Activated B cell treated with CpG ODN at 0.5 μM for 24 hours (primary cell): ENCODE results near the gene AFF4. TPM values are rescaled to one million over a fixed set of nuclear protein-coding genes. Genes with fewer than 3 reads are reported as not detected.
"Not testable (repeated sequence)": the region's sequence is repeated elsewhere in the genome, so short reads cannot be mapped to it uniquely, and the experiment has no call there.

Experiments
- ATAC-seq: fragments of 200-7000 bp; cut with Tn5 transposase; one replicate; pipeline ENCODE4 v1.10.0; 2021; ENCODE audit warnings: low read depth, mild to moderate bottlenecking, moderate library complexity
- CTCF ChIA-PET: fragments of 350-600 bp; sonication (Branson Sonifier 250); formaldehyde crosslinking; loops from one replicate; lab custom pipeline; 2021; ENCODE audit warnings: antibody characterized with exemption; lab: Charles Lee
- POLR2A ChIA-PET: fragments of 350-600 bp; sonication (Branson Sonifier 250); formaldehyde crosslinking; loops from one replicate; lab custom pipeline; 2021; ENCODE audit warnings: antibody characterized with exemption; lab: Charles Lee
- DNase-seq: peaks from one replicate; pipeline ENCODE4 v3.0.0; 2022
- H3K27ac Mint-ChIP-seq: one replicate; pipeline ENCODE4 v1.8.0; 2020; ENCODE audit warnings: mixed read lengths
- H3K27me3 Mint-ChIP-seq: one replicate; pipeline ENCODE4 v1.8.0; 2021; ENCODE audit warnings: mixed read lengths
- H3K36me3 Mint-ChIP-seq: one replicate; pipeline ENCODE4 v1.8.0; 2021; ENCODE audit warnings: low read depth, mixed read lengths
- H3K4me1 Mint-ChIP-seq: one replicate; pipeline ENCODE4 v1.8.0; 2021; ENCODE audit warnings: mixed read lengths
- H3K4me3 Mint-ChIP-seq: one replicate; pipeline ENCODE4 v1.8.0; 2020; ENCODE audit warnings: mild to moderate bottlenecking, mixed read lengths
- H3K9me3 Mint-ChIP-seq: one replicate; pipeline ENCODE4 v1.8.0; 2020; ENCODE audit warnings: mixed read lengths
- intact Hi-C: fragments of 100-400 bp; cut with micrococcal nuclease; formaldehyde crosslinking; loops from one replicate; pipeline ENCODE4 v1.15.1; 2024
- total RNA-seq: library from RNA; stranded (reverse); gene quantifications from 2 replicates; pipeline ENCODE4 v1.2.3, GENCODE V29; 2022
- TF ChIP-seq, protein P1 (sequence below): fragments of 200-600 bp; IDR thresholded peaks from one replicate; pipeline ENCODE4 v1.8.0; 2022; ENCODE audit warnings: antibody characterized with exemption, mild to moderate bottlenecking

The AFF4 gene
- total RNA-seq, 1 donor from 2014 or later: 51.8 TPM

DNA sequence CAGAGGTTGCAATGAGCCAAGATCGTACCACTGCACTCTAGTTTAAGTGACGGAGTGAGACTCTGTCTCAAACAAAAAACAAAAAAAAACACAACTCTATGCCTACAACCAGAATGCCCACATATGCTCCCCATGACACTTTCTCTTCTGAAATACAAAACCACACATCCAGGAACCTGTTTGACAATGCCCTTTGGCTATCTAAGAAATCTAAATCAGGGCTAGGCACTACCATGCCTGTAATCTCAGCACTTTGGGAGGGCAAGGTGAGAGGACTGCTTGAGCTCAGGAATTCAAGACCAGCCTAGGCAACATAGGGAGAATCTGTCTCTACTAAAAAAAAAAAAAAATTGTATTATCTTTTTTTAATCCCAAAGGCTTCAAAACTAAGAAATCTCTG is 10.6 kb downstream of the AFF4 start:
- ATAC-seq (no peak), DNase-seq (no peak)
- no peaks in the 10 kb centered on the region for H3K27me3 Mint-ChIP-seq
- intact Hi-C loops: no loop called here
- ChIA-PET POLR2A (no interaction called here), CTCF (no interaction called here)
- H3K4me3 Mint-ChIP-seq: no peak overlapping the region
- TF ChIP-seq, protein P1, sequence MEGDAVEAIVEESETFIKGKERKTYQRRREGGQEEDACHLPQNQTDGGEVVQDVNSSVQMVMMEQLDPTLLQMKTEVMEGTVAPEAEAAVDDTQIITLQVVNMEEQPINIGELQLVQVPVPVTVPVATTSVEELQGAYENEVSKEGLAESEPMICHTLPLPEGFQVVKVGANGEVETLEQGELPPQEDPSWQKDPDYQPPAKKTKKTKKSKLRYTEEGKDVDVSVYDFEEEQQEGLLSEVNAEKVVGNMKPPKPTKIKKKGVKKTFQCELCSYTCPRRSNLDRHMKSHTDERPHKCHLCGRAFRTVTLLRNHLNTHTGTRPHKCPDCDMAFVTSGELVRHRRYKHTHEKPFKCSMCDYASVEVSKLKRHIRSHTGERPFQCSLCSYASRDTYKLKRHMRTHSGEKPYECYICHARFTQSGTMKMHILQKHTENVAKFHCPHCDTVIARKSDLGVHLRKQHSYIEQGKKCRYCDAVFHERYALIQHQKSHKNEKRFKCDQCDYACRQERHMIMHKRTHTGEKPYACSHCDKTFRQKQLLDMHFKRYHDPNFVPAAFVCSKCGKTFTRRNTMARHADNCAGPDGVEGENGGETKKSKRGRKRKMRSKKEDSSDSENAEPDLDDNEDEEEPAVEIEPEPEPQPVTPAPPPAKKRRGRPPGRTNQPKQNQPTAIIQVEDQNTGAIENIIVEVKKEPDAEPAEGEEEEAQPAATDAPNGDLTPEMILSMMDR: no peak
- no peaks in the 10 kb centered on the region for H3K9me3 Mint-ChIP-seq
- H3K36me3 Mint-ChIP-seq: peaks cover 39% of the 10 kb centered on the region
- H3K4me1 Mint-ChIP-seq: peaks cover 45% of the 10 kb centered on the region
- no peak overlapping the region for H3K27ac Mint-ChIP-seq

DNA sequence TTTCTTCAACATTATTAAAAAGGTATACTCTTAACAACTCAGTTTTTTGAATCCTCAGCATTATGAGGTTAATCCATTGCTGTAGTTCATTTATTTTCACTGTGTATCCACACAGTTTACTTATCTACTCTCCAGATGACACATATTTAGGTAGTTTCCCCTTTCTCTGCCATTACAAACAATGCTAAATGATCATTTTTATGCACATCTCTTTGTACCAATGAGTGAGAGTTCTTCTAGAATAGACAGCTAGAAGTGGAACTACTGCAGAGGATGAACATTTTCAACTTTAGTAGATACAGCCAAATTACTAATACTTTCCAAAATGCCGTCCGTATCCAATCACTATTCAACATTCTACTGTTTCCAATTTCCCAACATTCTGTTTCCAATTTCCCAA is 11.5 kb downstream of the AFF4 start:
- CTCF ChIA-PET: no interaction called here
- H3K27me3 Mint-ChIP-seq: no peaks in the 10 kb centered on the region
- POLR2A ChIA-PET: interaction anchor here (0.6 kb wide), 1 partner anchor 21 kb away, joined by 8 read pairs; no protein-coding TSS in a partner anchor
- ATAC-seq: no peak
- H3K4me1 Mint-ChIP-seq: peaks cover 51% of the 10 kb centered on the region
- H3K27ac Mint-ChIP-seq: no peak overlapping the region
- peaks cover 37% of the 10 kb centered on the region for H3K36me3 Mint-ChIP-seq
- no peak for DNase-seq
- H3K9me3 Mint-ChIP-seq: no peaks in the 10 kb centered on the region
- no peak overlapping the region for H3K4me3 Mint-ChIP-seq
- TF ChIP-seq, protein P1: no peak
- intact Hi-C loops: no loop called here

DNA sequence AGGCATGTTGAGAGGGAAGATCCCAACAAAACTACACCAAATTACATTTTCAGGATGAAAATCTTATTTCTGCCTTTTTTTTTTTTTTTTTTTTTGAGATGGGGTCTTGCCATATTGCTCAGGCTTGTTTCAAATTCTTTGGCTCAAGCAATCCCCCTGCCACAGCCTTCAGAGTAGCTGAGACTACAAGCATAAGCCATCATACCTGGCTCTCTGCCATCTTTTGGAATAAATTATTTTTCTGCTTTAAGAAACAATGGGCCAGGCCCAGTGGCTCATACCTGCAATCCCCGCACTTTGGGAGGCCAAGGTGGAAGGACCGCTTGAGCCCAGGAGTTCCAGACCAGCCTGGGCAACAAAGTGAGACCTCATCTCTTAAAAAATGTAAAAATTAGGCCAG is 14.3 kb downstream of the AFF4 start:
- peaks cover 32% of the 10 kb centered on the region for H3K36me3 Mint-ChIP-seq
- ChIA-PET CTCF (no interaction called here), POLR2A (no interaction called here)
- H3K4me3 Mint-ChIP-seq: no peak overlapping the region
- no peak for ATAC-seq
- H3K27ac Mint-ChIP-seq: no peak overlapping the region
- peaks cover 50% of the 10 kb centered on the region for H3K4me1 Mint-ChIP-seq
- intact Hi-C loops: no loop called here
- H3K9me3 Mint-ChIP-seq: no peaks in the 10 kb centered on the region
- TF ChIP-seq, protein P1: no peak
- no peaks in the 10 kb centered on the region for H3K27me3 Mint-ChIP-seq
- DNase-seq: no peak

DNA sequence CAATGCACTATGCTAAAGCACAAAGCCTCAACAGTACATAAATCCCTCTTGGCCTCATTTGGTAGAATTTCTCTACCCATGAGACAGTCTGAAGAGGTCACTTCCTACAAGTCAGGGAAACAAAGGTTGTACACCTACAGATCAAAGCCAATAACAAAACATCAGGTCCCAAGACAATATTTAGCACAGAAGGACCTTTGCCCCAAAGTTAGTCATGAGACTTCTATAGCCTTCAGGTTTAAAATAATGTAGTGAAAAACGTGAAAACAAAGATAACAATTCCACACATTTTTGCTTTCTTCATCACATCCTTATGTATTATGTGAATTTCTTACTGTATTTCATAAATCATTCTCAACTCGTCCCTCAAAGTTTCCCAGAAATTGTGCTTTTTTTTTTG is 15.8 kb downstream of the AFF4 start:
- TF ChIP-seq, protein P1: no peak
- Mint-ChIP-seq H3K9me3 (no peaks in the 10 kb centered on the region), H3K27me3 (no peaks in the 10 kb centered on the region), H3K4me3 (no peak overlapping the region), H3K36me3 (peaks cover 24% of the 10 kb centered on the region), H3K4me1 (peaks cover 49% of the 10 kb centered on the region), H3K27ac (no peak overlapping the region)
- ChIA-PET POLR2A (no interaction called here), CTCF (no interaction called here)
- intact Hi-C loops: no loop called here
- no peak for DNase-seq
- no peak for ATAC-seq

DNA sequence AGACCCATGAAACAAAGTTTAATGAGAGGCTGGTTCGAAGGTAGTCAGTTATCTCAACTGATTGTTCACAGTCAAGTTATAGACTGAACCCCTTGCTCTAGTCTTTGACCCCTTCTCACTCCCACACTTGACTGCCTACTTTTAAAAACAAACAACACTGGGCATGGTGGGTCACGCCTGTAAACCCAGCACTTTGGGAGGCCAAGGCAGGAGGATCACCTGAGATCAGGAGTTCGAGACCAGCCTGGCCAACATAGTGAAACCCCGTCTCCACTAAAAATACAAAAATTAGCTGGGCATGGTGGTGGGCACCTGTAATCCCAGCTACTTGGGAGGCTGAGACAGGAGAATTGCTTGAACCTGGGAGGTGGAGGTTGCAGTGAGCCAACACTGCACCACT is 18.1 kb downstream of the AFF4 start:
- CTCF ChIA-PET: interaction anchor here (0.6 kb wide), 1 partner anchor 160 kb away, joined by 3 read pairs; no protein-coding TSS in a partner anchor
- intact Hi-C loops, H3K4me3 Mint-ChIP-seq, H3K9me3 Mint-ChIP-seq, H3K27ac Mint-ChIP-seq, POLR2A ChIA-PET, ATAC-seq, H3K27me3 Mint-ChIP-seq, DNase-seq: not testable (repeated sequence)
- Mint-ChIP-seq H3K4me1 (peaks cover 38% of the 10 kb centered on the region), H3K36me3 (peaks cover 16% of the 10 kb centered on the region)
